Liver (tissue), 3 donors: Measurements from ENCODE around the gene TPD52L1.
A peak's percentile ranks its signal among the peaks of the same experiment; 100 is the strongest.

Source experiments
- HNF4A ChIP-seq, 2 donors: conservative IDR thresholded peaks; 2 replicates each; pipeline ENCODE4 v1.6.1; 2016; ENCODE audit warnings: antibody characterized with exemption in 2 of 2, mild to moderate bottlenecking in 2 of 2
- HNF4G ChIP-seq: IDR thresholded peaks from 2 replicates; pipeline ENCODE4 v1.6.1; 2016; ENCODE audit warnings: antibody characterized with exemption
- JUND ChIP-seq, 2 donors: IDR thresholded peaks; 2 replicates each; pipeline ENCODE4 v1.6.1; 2016; ENCODE audit warnings: antibody characterized with exemption in 2 of 2
- RAD21 ChIP-seq, 2 donors: IDR thresholded peaks; 2 replicates each; pipeline ENCODE4 v1.6.1; 2016; ENCODE audit warnings: antibody characterized with exemption in 2 of 2, mild to moderate bottlenecking in 2 of 2
- RXRA ChIP-seq, 2 donors: IDR thresholded peaks; 2 replicates each; pipeline ENCODE4 v1.6.1; 2017 to 2018; ENCODE audit warnings: antibody characterized with exemption in 2 of 2, mild to moderate bottlenecking in 1 of 2
- TAF1 ChIP-seq: conservative IDR thresholded peaks from 2 replicates; pipeline ENCODE4 v1.6.1; 2016; ENCODE audit warnings: antibody characterized with exemption, mild to moderate bottlenecking
- YY1 ChIP-seq: IDR thresholded peaks from 2 replicates; pipeline ENCODE4 v1.6.1; 2016; ENCODE audit warnings: antibody characterized with exemption, mild to moderate bottlenecking
- TF ChIP-seq, protein P1 (sequence below): fragments of 150-350 bp; IDR thresholded peaks from 2 replicates; pipeline ENCODE4 v1.5.1; 2017; ENCODE audit warnings: improper control_type of control experiment, low read depth, low read length; ENCODE audit not compliant: missing input control
- TF ChIP-seq, protein P2 (sequence below): IDR thresholded peaks from 2 replicates; pipeline ENCODE4 v1.6.1; 2016; ENCODE audit warnings: antibody characterized with exemption
- TF ChIP-seq, protein P3 (sequence below): IDR thresholded peaks from 2 replicates; pipeline ENCODE4 v1.6.1; 2016; ENCODE audit warnings: antibody characterized with exemption, mild to moderate bottlenecking
- TF ChIP-seq, protein P4 (sequence below): IDR thresholded peaks from 2 replicates; pipeline ENCODE4 v1.6.1; 2016; ENCODE audit warnings: antibody characterized with exemption
- donor health status: healthy.
- donor health status: healthy.

DNA sequence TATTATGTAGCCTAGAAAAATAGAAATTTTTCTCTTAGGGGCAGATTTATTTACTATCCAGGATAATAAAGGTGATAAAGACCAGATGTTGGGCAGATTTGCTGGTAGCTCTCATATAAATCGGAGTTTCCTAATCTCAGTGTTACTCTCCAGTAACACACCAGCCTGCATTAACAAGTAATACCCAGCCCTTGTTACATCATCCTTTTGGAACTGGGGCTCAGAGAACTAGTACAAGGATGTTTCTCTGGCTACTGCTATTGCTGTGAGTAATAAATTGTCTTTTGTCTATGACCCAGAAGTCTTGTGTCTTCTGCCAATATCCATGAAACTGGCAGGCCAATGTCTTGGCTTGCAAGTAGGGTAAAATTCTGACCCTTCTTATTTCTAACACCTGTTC, 16.8 kb downstream of the TPD52L1 start:
- TF ChIP-seq, protein P1, sequence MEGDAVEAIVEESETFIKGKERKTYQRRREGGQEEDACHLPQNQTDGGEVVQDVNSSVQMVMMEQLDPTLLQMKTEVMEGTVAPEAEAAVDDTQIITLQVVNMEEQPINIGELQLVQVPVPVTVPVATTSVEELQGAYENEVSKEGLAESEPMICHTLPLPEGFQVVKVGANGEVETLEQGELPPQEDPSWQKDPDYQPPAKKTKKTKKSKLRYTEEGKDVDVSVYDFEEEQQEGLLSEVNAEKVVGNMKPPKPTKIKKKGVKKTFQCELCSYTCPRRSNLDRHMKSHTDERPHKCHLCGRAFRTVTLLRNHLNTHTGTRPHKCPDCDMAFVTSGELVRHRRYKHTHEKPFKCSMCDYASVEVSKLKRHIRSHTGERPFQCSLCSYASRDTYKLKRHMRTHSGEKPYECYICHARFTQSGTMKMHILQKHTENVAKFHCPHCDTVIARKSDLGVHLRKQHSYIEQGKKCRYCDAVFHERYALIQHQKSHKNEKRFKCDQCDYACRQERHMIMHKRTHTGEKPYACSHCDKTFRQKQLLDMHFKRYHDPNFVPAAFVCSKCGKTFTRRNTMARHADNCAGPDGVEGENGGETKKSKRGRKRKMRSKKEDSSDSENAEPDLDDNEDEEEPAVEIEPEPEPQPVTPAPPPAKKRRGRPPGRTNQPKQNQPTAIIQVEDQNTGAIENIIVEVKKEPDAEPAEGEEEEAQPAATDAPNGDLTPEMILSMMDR: no peak
- TF ChIP-seq TAF1 (no peak), JUND (IDR thresholded peaks at IDR 0.05) (no peak), HNF4G (no peak), RXRA (IDR thresholded peaks at IDR 0.05) (no peak), YY1 (no peak), HNF4A (conservative IDR thresholded peaks at IDR 0.05) (peak in 1 of 2 donors; percentile 26), RAD21 (IDR thresholded peaks at IDR 0.05) (no peak)
- TF ChIP-seq, protein P2, sequence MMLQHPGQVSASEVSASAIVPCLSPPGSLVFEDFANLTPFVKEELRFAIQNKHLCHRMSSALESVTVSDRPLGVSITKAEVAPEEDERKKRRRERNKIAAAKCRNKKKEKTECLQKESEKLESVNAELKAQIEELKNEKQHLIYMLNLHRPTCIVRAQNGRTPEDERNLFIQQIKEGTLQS: peak; percentile 60
- TF ChIP-seq, protein P3, sequence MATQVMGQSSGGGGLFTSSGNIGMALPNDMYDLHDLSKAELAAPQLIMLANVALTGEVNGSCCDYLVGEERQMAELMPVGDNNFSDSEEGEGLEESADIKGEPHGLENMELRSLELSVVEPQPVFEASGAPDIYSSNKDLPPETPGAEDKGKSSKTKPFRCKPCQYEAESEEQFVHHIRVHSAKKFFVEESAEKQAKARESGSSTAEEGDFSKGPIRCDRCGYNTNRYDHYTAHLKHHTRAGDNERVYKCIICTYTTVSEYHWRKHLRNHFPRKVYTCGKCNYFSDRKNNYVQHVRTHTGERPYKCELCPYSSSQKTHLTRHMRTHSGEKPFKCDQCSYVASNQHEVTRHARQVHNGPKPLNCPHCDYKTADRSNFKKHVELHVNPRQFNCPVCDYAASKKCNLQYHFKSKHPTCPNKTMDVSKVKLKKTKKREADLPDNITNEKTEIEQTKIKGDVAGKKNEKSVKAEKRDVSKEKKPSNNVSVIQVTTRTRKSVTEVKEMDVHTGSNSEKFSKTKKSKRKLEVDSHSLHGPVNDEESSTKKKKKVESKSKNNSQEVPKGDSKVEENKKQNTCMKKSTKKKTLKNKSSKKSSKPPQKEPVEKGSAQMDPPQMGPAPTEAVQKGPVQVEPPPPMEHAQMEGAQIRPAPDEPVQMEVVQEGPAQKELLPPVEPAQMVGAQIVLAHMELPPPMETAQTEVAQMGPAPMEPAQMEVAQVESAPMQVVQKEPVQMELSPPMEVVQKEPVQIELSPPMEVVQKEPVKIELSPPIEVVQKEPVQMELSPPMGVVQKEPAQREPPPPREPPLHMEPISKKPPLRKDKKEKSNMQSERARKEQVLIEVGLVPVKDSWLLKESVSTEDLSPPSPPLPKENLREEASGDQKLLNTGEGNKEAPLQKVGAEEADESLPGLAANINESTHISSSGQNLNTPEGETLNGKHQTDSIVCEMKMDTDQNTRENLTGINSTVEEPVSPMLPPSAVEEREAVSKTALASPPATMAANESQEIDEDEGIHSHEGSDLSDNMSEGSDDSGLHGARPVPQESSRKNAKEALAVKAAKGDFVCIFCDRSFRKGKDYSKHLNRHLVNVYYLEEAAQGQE: no peak
- TF ChIP-seq, protein P4, sequence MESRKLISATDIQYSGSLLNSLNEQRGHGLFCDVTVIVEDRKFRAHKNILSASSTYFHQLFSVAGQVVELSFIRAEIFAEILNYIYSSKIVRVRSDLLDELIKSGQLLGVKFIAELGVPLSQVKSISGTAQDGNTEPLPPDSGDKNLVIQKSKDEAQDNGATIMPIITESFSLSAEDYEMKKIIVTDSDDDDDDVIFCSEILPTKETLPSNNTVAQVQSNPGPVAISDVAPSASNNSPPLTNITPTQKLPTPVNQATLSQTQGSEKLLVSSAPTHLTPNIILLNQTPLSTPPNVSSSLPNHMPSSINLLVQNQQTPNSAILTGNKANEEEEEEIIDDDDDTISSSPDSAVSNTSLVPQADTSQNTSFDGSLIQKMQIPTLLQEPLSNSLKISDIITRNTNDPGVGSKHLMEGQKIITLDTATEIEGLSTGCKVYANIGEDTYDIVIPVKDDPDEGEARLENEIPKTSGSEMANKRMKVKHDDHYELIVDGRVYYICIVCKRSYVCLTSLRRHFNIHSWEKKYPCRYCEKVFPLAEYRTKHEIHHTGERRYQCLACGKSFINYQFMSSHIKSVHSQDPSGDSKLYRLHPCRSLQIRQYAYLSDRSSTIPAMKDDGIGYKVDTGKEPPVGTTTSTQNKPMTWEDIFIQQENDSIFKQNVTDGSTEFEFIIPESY: no peak
